Right lobe of liver (tissue), 6 donors: ENCODE results near the gene PTPRD. TPM values are rescaled to one million over a fixed set of nuclear protein-coding genes. Genes with fewer than 3 reads are reported as not detected.

Experiments used
- ATAC-seq, 4 donors: fragments of 200-7000 bp; cut with Tn5 transposase; one replicate each; pipeline ENCODE4 v1.9.1; 2020; ENCODE audit warnings: mild to moderate bottlenecking in 4 of 4, moderate library complexity in 4 of 4
- DNase-seq, 3 donors: peaks; one replicate each; pipeline ENCODE4 v3.0.0-alpha.2; 2020
- H3K27ac ChIP-seq, 3 donors: fragments of 200-600 bp; one replicate each; pipeline ENCODE4 v1.8.0; 2022
- H3K27me3 ChIP-seq, 2 donors: fragments of 200-600 bp; one replicate each; pipeline ENCODE4 v1.8.0; 2022
- H3K36me3 ChIP-seq, 4 donors: fragments of 200-600 bp; sonication (generic) in 1 of 4; one replicate each; pipeline versions ENCODE4 v1.5.1 to v1.8.0; 2017 to 2022; ENCODE audit warnings: control low read depth in 1 of 4
- H3K4me1 ChIP-seq, 4 donors: fragments of 200-600 bp; sonication (generic) in 1 of 4; one replicate each; pipeline versions ENCODE4 v1.5.1 to v1.8.0; 2017 to 2022; ENCODE audit warnings: control low read depth in 1 of 4
- H3K4me3 ChIP-seq, 3 donors: fragments of 200-600 bp; one replicate each; pipeline ENCODE4 v1.8.0; 2022
- H3K9me3 ChIP-seq, 4 donors: fragments of 200-600 bp; sonication (generic) in 1 of 4; one replicate each; pipeline versions ENCODE4 v1.5.1 to v1.8.0; 2017 to 2022; ENCODE audit warnings: control low read depth in 1 of 4
- CTCF ChIP-seq, 4 donors: fragments of 200-600 bp in 3 of 4; fragments of 450-650 bp in 1 of 4; IDR thresholded peaks; one replicate each; pipeline versions ENCODE4 v1.5.1 to v1.8.0; 2016 to 2022; ENCODE audit warnings: antibody characterized with exemption in 4 of 4, mild to moderate bottlenecking in 2 of 4
- POLR2A ChIP-seq: fragments of 450-650 bp; IDR thresholded peaks from one replicate; pipeline ENCODE4 v1.6.1; 2017; ENCODE audit warnings: antibody characterized with exemption, mild to moderate bottlenecking
- WGBS: methylation state at CpG from one replicate; pipeline ENCODE4 v1.1.6; 2018; ENCODE audit warnings: low coverage, low lambda C conversion rate; ENCODE audit not compliant: insufficient coverage; ENCODE audit errors: missing lambda C conversion rate; 5-methylcytosine and 5-hydroxymethylcytosine counted together
- intact Hi-C, 2 donors: fragments of 100-400 bp; cut with DNase I; formaldehyde crosslinking; loops; one replicate each; pipeline versions ENCODE4 v1.11.2 to v1.14.1; 2022
- total RNA-seq, 6 experiments: library from RNA; depleted of rRNA in 2 of 6; stranded (reverse); fragments of >200 nt in 2 of 6; fragmentation: NEBNext Ultra II Directional in 3 of 6; extraction: Animal tissue kit (Norgen Biotek cat#: 25700) in 3 of 6; gene quantifications; one replicate each; pipeline versions ENCODE4 v1.1.0 to v1.2.4, GENCODE V29; 2016 to 2023
- donor health status: DM: no; HTN: yes; CAD: no.
- donor health status: DM: no; HTN: no; CAD: no.
- donor health status: DM: no; HTN: no; CAD: no.
- donor health status: DM: no; HTN: yes; CAD: no.
- donor health status: DM: no; HTN: yes; CAD: no.

Gene PTPRD
- total RNA-seq, 6 experiments from 2014 or later: 5.4 to 29.8 (median 13.9) TPM

DNA sequence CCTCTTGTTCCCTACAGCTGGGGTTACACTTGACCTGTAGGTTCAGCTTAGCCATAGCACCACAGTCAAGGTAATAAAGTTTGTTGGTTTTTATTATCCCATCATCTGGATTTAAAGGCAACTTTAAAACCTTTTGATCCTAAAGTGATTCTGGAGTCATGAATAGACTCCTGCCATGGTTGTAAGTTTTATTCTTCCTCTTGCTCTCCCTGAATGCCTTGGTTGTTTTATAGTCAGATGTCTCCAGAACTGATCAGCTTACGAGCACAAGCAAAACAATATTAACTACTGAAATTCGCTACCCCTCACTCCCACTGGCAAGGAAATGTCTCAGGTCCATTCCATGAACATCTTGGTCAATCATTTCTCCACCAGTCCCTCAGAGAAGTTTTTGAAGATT, 1328.6 kb downstream of the PTPRD start:
- ATAC-seq: no peak

DNA sequence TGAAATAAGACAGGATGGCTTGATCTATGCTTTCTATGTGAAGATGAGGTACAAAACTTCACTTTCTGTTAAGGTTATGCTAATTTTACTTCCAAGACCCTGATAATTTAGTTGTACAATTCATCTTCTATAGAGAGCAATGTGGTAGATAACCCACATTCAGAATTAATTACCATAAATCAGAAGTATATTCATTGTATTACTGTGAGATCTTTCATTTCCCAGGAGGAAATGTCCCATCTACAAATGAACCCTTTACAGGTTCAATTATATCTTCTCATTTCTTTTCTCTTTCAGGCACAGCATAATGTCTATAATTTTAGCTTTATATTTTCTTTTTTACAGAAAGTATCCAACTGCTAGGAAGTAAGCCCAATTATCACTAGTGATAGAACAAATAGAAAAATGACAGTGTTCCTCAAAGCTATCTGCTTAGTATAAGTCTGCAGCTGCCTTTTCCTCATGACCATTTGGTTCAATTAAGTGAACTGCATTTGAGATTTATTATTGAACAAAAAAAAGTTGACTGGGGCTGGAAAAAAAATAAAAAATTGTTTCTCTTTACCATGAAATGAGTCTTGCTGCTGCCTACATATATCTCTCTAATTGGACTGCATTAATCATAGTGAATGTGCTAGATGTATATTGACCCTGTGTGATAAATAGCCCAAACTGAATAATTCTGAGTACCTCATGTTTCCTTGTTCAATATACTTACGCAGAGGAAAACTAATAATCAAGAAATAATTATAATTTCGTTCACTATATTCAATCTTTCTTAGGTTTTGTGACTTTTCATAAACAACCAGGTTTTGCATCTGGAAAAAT, 1329.4 kb downstream of the PTPRD start:
- no peak for DNase-seq
- no peaks in the 10 kb centered on the region for H3K36me3 ChIP-seq
- WGBS: 18% methylated on average over 2 of the region's 2 CpGs

More for the DNA sequence above, 1328.6 kb downstream of the PTPRD start:
- H3K27me3 ChIP-seq: no peaks in the 10 kb centered on the region
- 11% methylated on average over 2 of the region's 2 CpGs for WGBS
- DNase-seq: no peak
- no peaks in the 10 kb centered on the region for H3K36me3 ChIP-seq
- no peak for TF ChIP-seq CTCF (IDR thresholded peaks at IDR 0.05)
- no peak for TF ChIP-seq POLR2A
- H3K27ac ChIP-seq: no peak overlapping the region
- no peak overlapping the region for H3K4me3 ChIP-seq
- no peaks in the 10 kb centered on the region for H3K4me1 ChIP-seq
- no peaks in the 10 kb centered on the region for H3K9me3 ChIP-seq
- intact Hi-C loops: no loop called here

DNA sequence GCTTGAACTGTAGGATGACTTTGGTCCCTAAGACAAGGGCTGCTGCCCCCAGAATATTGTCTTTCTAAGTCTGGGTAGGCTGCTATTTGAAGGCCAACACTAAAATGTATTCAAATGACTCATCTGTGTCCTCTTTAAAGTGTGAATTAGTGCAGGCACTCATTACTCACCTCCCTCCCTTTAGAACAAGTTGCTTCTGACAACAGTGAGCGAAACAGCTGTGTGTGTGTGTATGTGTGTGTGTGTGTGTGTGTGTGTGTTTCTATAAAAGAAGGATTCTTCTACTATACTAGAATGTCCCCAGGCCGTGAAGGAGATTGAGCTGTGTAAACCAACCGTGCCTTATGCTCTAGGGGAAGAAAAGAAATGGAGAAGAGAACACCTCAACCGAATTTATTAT, 1337.2 kb downstream of the PTPRD start:
- H3K27me3 ChIP-seq: no peaks in the 10 kb centered on the region
- H3K9me3 ChIP-seq: no peaks in the 10 kb centered on the region
- H3K27ac ChIP-seq: no peak overlapping the region
- H3K4me3 ChIP-seq: no peak overlapping the region
- H3K36me3 ChIP-seq: no peaks in the 10 kb centered on the region
- TF ChIP-seq CTCF (IDR thresholded peaks at IDR 0.05) (no peak), POLR2A (no peak)
- ATAC-seq (no peak), DNase-seq (no peak)
- whole genome bisulfite sequencing: 56% methylated on average over 4 of the region's 4 CpGs
- intact Hi-C loops: no loop called here
- H3K4me1 ChIP-seq: no peaks in the 10 kb centered on the region

More for the DNA sequence above, 1329.4 kb downstream of the PTPRD start:
- no peak overlapping the region for H3K4me3 ChIP-seq
- H3K9me3 ChIP-seq: no peaks in the 10 kb centered on the region
- H3K27me3 ChIP-seq: no peaks in the 10 kb centered on the region
- no peak for ATAC-seq
- no peak overlapping the region for H3K27ac ChIP-seq
- no peaks in the 10 kb centered on the region for H3K4me1 ChIP-seq
- TF ChIP-seq POLR2A (no peak), CTCF (IDR thresholded peaks at IDR 0.05) (no peak)
- intact Hi-C loops: no loop called here

- H3K36me3 ChIP-seq: no peaks in the 10 kb centered on the region
- ATAC-seq: no peak
- no peak for TF ChIP-seq POLR2A
- no peak for TF ChIP-seq CTCF (IDR thresholded peaks at IDR 0.05)
- intact Hi-C loops: no loop called here
- no peak overlapping the region for H3K4me3 ChIP-seq
- no peaks in the 10 kb centered on the region for H3K4me1 ChIP-seq
- WGBS: 40% methylated on average over 3 of the region's 3 CpGs
- DNase-seq: no peak
- no peaks in the 10 kb centered on the region for H3K9me3 ChIP-seq
- H3K27ac ChIP-seq: no peak overlapping the region
- no peaks in the 10 kb centered on the region for H3K27me3 ChIP-seq
Measured at GRCh38 chr9:9257999-9258498, 1354.8 kb downstream of the PTPRD start.
